Neuronal stem cell (in vitro differentiated cells): Measurements from ENCODE around the gene GDPD5.
A peak's percentile ranks its signal among the peaks of the same experiment; 100 is the strongest.

Experiments used
- DNase-seq: peaks from one replicate; pipeline ENCODE4 v3.0.0-alpha.2; 2013; ENCODE audit warnings: low spot score
- H2AFZ ChIP-seq: one replicate; pipeline ENCODE4 v1.6.1; 2013; ENCODE audit warnings: mild to moderate bottlenecking, low read length, inconsistent platforms
- H2AK5ac ChIP-seq: 2 replicates; pipeline ENCODE4 v1.6.1; 2013; ENCODE audit warnings: low read depth, mild to moderate bottlenecking, inconsistent platforms, low read length, moderate library complexity, mixed read lengths
- H2BK120ac ChIP-seq: 2 replicates; pipeline ENCODE4 v1.6.1; 2013; ENCODE audit warnings: low read depth, mild to moderate bottlenecking, inconsistent platforms, low read length, moderate library complexity, mixed read lengths
- H2BK12ac ChIP-seq: one replicate; pipeline ENCODE4 v1.6.1; 2013; ENCODE audit warnings: low read length, inconsistent platforms
- H2BK15ac ChIP-seq: 2 replicates; pipeline ENCODE4 v1.6.1; 2013; ENCODE audit warnings: mild to moderate bottlenecking, low read length, inconsistent platforms, mixed read lengths
- H2BK5ac ChIP-seq: one replicate; pipeline ENCODE4 v1.6.1; 2013; ENCODE audit warnings: inconsistent platforms, mild to moderate bottlenecking, low read length, moderate library complexity
- H3K14ac ChIP-seq: one replicate; pipeline ENCODE4 v1.6.1; 2013; ENCODE audit warnings: low read length, inconsistent platforms
- H3K18ac ChIP-seq: 2 replicates; pipeline ENCODE4 v1.6.1; 2013; ENCODE audit warnings: low read length, inconsistent platforms
- H3K23ac ChIP-seq: 2 replicates; pipeline ENCODE4 v1.6.1; 2013; ENCODE audit warnings: low read depth, mild to moderate bottlenecking, mixed read lengths, low read length, inconsistent platforms; ENCODE audit not compliant: poor library complexity
- H3K27ac ChIP-seq: replicated peaks from 3 replicates; pipeline ENCODE4 v1.5.1; 2013; ENCODE audit warnings: low read length, inconsistent platforms
- H3K27me3 ChIP-seq, 3 experiments: 2 replicates each; pipeline ENCODE4 v1.6.1; 2013; ENCODE audit warnings: low read length in 3 of 3, mild to moderate bottlenecking in 2 of 3, inconsistent platforms in 1 of 3, low read depth in 1 of 3, mixed read lengths in 1 of 3, moderate library complexity in 1 of 3; ENCODE audit not compliant: control insufficient read depth in 3 of 3, insufficient read depth in 3 of 3
- H3K36me3 ChIP-seq, 2 donors: replicated peaks in 1 of 2; 2 replicates each; pipeline ENCODE4 v1.6.1; 2013; ENCODE audit warnings: low read length in 2 of 2; ENCODE audit not compliant: control insufficient read depth in 2 of 2, insufficient read depth in 2 of 2
- H3K4ac ChIP-seq: 2 replicates; pipeline ENCODE4 v1.6.1; 2013; ENCODE audit warnings: inconsistent platforms, mild to moderate bottlenecking, low read length, moderate library complexity
- H3K4me1 ChIP-seq, 2 donors: 1 replicate in 1 of 2; 2 replicates in 1 of 2; pipeline ENCODE4 v1.6.1; 2013; ENCODE audit warnings: low read length in 2 of 2, low read depth in 1 of 2; ENCODE audit not compliant: control insufficient read depth in 2 of 2, insufficient read depth in 1 of 2
- H3K4me2 ChIP-seq: one replicate; pipeline ENCODE4 v1.6.1; 2013; ENCODE audit warnings: mild to moderate bottlenecking, low read length, inconsistent platforms; ENCODE audit not compliant: insufficient read depth, poor library complexity, severe bottlenecking
- H3K4me3 ChIP-seq, 2 donors: 2 replicates each; pipeline ENCODE4 v1.5.1; 2013; ENCODE audit warnings: low read length in 2 of 2, mild to moderate bottlenecking in 2 of 2, inconsistent platforms in 1 of 2, moderate library complexity in 1 of 2
- H3K79me1 ChIP-seq: one replicate; pipeline ENCODE4 v1.6.1; 2013; ENCODE audit warnings: low read depth, mild to moderate bottlenecking, inconsistent platforms, low read length, moderate library complexity
- H3K9ac ChIP-seq: one replicate; pipeline ENCODE4 v1.6.1; 2013; ENCODE audit warnings: mild to moderate bottlenecking, low read depth, low read length, inconsistent platforms; ENCODE audit not compliant: poor library complexity
- H3K9me3 ChIP-seq, 2 donors: replicated peaks in 1 of 2; 2 replicates each; pipeline versions ENCODE3 to v1.6.1; 2013; ENCODE audit warnings: low read length in 2 of 2, mild to moderate bottlenecking in 2 of 2, inconsistent platforms in 1 of 2, low read depth in 1 of 2, mixed read lengths in 1 of 2, moderate library complexity in 1 of 2; ENCODE audit not compliant: control insufficient read depth in 2 of 2, insufficient read depth in 1 of 2
- H4K8ac ChIP-seq: one replicate; pipeline ENCODE4 v1.6.1; 2013; ENCODE audit warnings: low read depth, mild to moderate bottlenecking, inconsistent platforms, low read length, moderate library complexity
- H4K91ac ChIP-seq: one replicate; pipeline ENCODE4 v1.6.1; 2013; ENCODE audit warnings: low read length, low read depth, mild to moderate bottlenecking, inconsistent platforms; ENCODE audit not compliant: poor library complexity
- WGBS, 2 donors: extraction: QIAGEN DNeasy Blood & Tissue Kit; methylation state at CpG; one replicate each; pipeline ENCODE4 v1.1.7; 2013; ENCODE audit warnings: missing lambda C conversion rate in 2 of 2, mixed read lengths in 1 of 2; ENCODE audit not compliant: insufficient read length in 2 of 2, insufficient replicate concordance in 1 of 2; ENCODE audit errors: extremely low coverage in 2 of 2; 5-methylcytosine and 5-hydroxymethylcytosine counted together

Gene GDPD5

DNA sequence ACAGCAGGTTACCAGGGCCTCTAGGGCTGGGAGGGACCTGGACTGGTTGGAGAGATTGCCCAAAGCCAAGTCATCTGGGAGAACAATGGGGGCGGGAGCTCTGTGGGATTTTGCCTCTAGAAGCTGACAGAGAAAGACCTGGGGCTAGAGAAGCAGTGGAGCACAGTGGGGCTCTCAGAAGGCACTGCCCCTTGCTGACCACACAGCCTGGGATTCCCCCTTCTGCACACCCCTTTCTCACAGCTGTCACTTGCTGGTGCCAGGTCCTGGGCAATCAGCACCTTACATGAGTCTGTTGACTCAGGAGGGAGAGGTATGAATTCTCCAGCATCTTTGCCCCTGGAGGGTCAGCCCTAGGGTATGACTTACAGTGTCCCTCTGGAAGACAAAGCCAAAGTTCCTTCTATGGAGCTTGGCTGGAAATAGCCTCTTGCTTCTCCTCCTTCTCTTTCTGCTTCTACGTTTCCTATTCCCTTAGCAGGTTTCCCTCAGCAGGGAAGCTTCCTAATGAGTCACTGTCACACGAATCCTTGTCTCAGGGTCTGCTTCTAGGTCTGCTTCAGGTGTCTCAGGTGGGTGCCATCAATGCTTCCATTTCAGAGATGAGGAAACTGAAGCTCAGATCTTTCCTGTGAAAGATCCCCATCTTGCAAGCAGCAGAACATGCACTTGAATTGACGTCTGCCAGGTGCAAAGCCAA is 27.0 kb downstream of the GDPD5 start:
- no peak overlapping the region for H3K27ac ChIP-seq
- H4K91ac ChIP-seq = no peak overlapping the region
- no peak overlapping the region for H2BK5ac ChIP-seq
- no peak overlapping the region for H3K14ac ChIP-seq
- no peak overlapping the region for H2BK15ac ChIP-seq
- H3K79me1 ChIP-seq = no peaks in the 10 kb centered on the region
- H3K36me3 ChIP-seq = no peaks in the 10 kb centered on the region
- no peak overlapping the region for H2AFZ ChIP-seq
- H3K4me3 ChIP-seq = no peak overlapping the region
- peaks cover 0 to 11% of the 10 kb centered on the region in 2 donors for H3K4me1 ChIP-seq
- DNase-seq = no peak
- no peak overlapping the region for H2BK120ac ChIP-seq
- H3K4ac ChIP-seq = no peak overlapping the region
- H4K8ac ChIP-seq = no peak overlapping the region
- peaks cover 0 to 17% (median 0%) of the 10 kb centered on the region in 3 experiments for H3K27me3 ChIP-seq
- no peak overlapping the region for H2AK5ac ChIP-seq
- H3K23ac ChIP-seq = no peak overlapping the region
- H3K9ac ChIP-seq = no peak overlapping the region
- H3K9me3 ChIP-seq = no peaks in the 10 kb centered on the region
- no peak overlapping the region for H2BK12ac ChIP-seq
- H3K4me2 ChIP-seq = no peak overlapping the region
- H3K18ac ChIP-seq = no peak overlapping the region
- WGBS, 2 donors = no CpG with 5 or more reads among the region's 4 CpGs

DNA sequence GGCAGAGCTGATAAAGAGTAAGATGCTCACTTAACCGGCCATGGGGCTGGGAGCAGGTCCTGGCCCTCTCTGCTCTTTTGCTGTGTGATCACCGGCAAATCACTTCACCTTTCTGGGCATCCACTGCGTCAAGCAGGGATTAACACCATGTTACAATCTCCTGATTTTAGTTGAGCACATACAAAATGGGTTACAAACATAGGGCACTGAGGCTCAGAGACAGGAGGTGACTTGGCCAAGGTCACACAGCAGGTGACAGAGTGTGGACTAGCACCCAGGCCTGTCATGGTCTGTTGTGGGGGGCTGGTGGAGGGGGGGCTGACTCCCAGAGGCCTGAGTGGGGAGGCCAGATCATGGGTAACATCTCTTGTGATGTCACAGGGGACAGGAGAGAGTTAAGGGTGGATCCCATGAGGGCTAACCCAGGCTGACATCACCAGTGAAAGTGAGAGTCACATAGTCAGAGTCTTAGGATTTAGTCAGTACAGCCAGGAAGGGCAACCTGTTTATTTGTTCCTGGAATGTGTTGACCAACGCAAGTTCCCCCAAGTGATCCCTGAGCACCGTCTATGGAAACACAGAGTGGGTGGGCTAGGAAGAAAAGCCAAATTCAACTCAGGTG is 27.8 kb downstream of the GDPD5 start:
- no peaks in the 10 kb centered on the region for H3K79me1 ChIP-seq
- H2BK120ac ChIP-seq = no peak overlapping the region
- no peak overlapping the region for H3K4me3 ChIP-seq
- WGBS, 2 donors = no CpG with 5 or more reads among the region's 5 CpGs
- no peak overlapping the region for H2BK15ac ChIP-seq
- peaks cover 0 to 11% of the 10 kb centered on the region in 2 donors for H3K4me1 ChIP-seq
- no peak overlapping the region for H2AFZ ChIP-seq
- H3K23ac ChIP-seq = no peak overlapping the region
- H3K4ac ChIP-seq = no peak overlapping the region
- no peak overlapping the region for H2AK5ac ChIP-seq
- no peak overlapping the region for H3K9ac ChIP-seq
- H3K18ac ChIP-seq = no peak overlapping the region
- H3K14ac ChIP-seq = no peak overlapping the region
- no peak overlapping the region for H4K91ac ChIP-seq
- H3K27ac ChIP-seq = no peak overlapping the region
- no peaks in the 10 kb centered on the region for H3K9me3 ChIP-seq
- no peak overlapping the region for H2BK5ac ChIP-seq
- H3K27me3 ChIP-seq = peaks cover 0 to 17% (median 0%) of the 10 kb centered on the region in 3 experiments
- H3K4me2 ChIP-seq = no peak overlapping the region
- DNase-seq = no peak
- no peaks in the 10 kb centered on the region for H3K36me3 ChIP-seq
- no peak overlapping the region for H4K8ac ChIP-seq
- no peak overlapping the region for H2BK12ac ChIP-seq

DNA sequence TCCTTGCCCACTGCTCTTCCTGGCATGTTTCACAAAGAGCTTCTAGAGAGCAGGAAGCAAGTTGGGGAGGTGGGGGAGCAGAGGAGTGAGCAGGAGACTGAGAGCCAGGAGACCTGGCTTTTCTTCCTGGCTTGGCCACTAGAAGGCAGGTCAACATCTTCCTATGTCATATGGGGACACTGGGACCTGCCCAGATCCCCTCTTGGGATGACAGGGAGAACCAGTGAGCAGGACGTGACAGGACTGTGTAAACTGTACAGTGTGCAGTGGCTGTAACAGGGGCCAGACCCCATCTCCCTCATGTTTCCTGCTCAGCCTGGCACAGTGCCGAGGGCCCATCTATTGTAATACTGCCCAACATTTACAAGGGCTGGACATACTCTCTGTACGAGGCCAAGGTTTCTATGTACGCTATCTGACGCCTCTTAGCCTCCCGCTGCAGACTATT is 29.4 kb downstream of the GDPD5 start:
- Histone ChIP-seq H3K4me1 (peaks cover 0 to 11% of the 10 kb centered on the region in 2 donors), H3K4ac (no peak overlapping the region), H2AFZ (no peak overlapping the region), H4K8ac (no peak overlapping the region), H3K27ac (no peak overlapping the region), H2BK120ac (no peak overlapping the region), H3K9ac (no peak overlapping the region), H3K18ac (peak overlapping the region; percentile 15), H3K4me2 (no peak overlapping the region), H3K14ac (no peak overlapping the region), H3K79me1 (no peaks in the 10 kb centered on the region), H2BK5ac (peak overlapping the region; percentile 62), H4K91ac (no peak overlapping the region), H3K23ac (no peak overlapping the region), H3K36me3 (no peaks in the 10 kb centered on the region), H2BK12ac (no peak overlapping the region), H3K4me3 (peak overlapping the region in 1 of 2 donors; percentile 31), H3K9me3 (no peaks in the 10 kb centered on the region), H3K27me3 (peaks cover 0 to 13% (median 0%) of the 10 kb centered on the region in 3 experiments), H2AK5ac (no peak overlapping the region), H2BK15ac (peak overlapping the region; percentile 55)
- no peak for DNase-seq
- WGBS, 2 donors = no CpG with 5 or more reads among the region's 6 CpGs

DNA sequence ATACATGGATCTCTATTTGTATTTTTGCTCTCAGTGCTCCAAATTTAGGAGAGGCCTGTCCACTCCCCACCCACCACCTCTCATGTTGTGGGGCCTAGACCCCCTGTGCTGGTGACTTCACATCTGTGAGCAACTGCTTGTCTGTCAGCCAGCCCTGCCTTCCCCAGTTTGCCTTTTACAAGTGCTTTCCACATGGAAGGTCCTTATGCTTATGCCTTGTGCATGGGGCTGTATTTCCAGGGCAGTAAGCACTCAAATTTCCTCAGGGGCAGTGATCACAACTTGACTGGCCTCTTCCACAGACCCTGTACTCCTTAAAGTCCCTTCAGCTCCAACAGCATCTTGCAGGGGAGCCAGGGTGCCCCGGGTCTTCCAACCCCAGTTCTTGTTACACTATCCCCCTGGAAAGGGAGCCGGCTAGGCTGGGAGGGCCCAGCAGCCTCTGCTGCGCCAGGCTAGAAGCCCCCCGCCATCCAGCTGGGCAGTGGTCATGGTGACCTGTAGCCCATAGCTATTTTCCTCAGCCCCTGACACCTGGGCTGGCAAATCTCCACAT is 29.9 kb downstream of the GDPD5 start:
- no CpG with 5 or more reads among the region's 4 CpGs for WGBS, 2 donors
- Histone ChIP-seq H3K9me3 (no peaks in the 10 kb centered on the region), H3K79me1 (no peaks in the 10 kb centered on the region), H2BK120ac (no peak overlapping the region), H3K18ac (peak overlapping the region; percentile 60), H2AK5ac (no peak overlapping the region), H4K91ac (peak overlapping the region; percentile 11), H3K36me3 (no peaks in the 10 kb centered on the region), H3K9ac (no peak overlapping the region), H3K27ac (peak overlapping the region; percentile 19), H3K4me3 (peak overlapping the region in 1 of 2 donors; percentile 31), H3K4ac (no peak overlapping the region), H2BK5ac (peak overlapping the region; percentile 62), H2BK15ac (peak overlapping the region; percentile 55), H3K27me3 (peaks cover 0 to 17% (median 0%) of the 10 kb centered on the region in 3 experiments), H3K4me2 (no peak overlapping the region), H3K23ac (no peak overlapping the region), H2BK12ac (no peak overlapping the region), H2AFZ (no peak overlapping the region), H4K8ac (no peak overlapping the region), H3K4me1 (peaks cover 0 to 13% of the 10 kb centered on the region in 2 donors), H3K14ac (no peak overlapping the region)
- DNase-seq = no peak
